OCI-LY7 (cell line): ENCODE measurements around the gene GRB7.

Source experiments
- EZH2phosphoT487 ChIP-seq: fragments of 200-600 bp; sonication (generic); IDR thresholded peaks from 2 replicates; pipeline ENCODE4 v1.6.1; 2018; ENCODE audit warnings: low read depth, borderline replicate concordance, mild to moderate bottlenecking, mixed run types, antibody characterized with exemption, low read length, moderate library complexity, mixed read lengths
- TF ChIP-seq, protein P1 (sequence below): fragments of 200-600 bp; sonication (generic); conservative IDR thresholded peaks from 2 replicates; pipeline ENCODE4 v1.5.1; 2014; ENCODE audit warnings: mild to moderate bottlenecking, antibody characterized with exemption, low read length, moderate library complexity, mixed read lengths

DNA sequence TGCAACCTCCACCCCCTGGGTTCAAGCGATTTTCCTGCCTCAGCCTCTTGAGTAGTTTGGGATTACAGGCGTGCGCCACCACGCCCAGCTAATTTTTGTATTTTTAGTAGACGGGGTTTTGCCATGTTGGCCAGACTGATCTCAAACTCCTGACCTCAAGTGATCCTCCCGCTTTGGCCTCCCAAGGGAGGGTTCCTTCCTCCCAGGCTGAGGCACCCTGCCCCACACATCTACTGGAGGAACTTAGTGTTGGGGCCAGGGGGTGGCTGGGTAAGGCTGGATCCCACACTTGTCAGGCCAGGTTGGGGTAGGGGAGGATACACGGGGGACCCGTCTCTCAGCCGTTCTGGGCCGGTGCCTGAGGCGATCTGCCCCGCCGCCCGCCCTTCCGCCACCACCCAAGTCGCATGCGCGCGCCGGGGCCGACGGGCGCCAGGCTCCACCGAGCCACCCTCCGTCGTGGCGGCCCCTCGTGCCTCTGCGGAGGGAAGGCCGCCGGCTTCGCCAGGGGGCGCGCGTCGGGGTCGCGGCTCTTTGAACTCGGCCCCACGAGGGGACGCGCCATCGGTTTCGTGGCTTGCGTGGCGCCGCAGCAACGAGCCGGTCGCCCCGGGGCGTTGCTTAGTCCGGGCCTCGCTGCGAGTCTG lies 15.9 kb downstream of the GRB7 start:
- TF ChIP-seq, protein P1, sequence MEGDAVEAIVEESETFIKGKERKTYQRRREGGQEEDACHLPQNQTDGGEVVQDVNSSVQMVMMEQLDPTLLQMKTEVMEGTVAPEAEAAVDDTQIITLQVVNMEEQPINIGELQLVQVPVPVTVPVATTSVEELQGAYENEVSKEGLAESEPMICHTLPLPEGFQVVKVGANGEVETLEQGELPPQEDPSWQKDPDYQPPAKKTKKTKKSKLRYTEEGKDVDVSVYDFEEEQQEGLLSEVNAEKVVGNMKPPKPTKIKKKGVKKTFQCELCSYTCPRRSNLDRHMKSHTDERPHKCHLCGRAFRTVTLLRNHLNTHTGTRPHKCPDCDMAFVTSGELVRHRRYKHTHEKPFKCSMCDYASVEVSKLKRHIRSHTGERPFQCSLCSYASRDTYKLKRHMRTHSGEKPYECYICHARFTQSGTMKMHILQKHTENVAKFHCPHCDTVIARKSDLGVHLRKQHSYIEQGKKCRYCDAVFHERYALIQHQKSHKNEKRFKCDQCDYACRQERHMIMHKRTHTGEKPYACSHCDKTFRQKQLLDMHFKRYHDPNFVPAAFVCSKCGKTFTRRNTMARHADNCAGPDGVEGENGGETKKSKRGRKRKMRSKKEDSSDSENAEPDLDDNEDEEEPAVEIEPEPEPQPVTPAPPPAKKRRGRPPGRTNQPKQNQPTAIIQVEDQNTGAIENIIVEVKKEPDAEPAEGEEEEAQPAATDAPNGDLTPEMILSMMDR, result no peak
- TF ChIP-seq EZH2phosphoT487, result no peak
